Inflammatory macrophage (primary cell): ENCODE results near the gene HES1.

Source experiments
- DNase-seq, 2 donors: peaks; one replicate each; pipeline ENCODE4 v3.0.0-alpha.2; 2020 to 2022

Gene HES1

GRCh38 chr3:194102436-194102835 is 33.5 kb upstream of the HES1 start:
- DNase-seq = no peak

GRCh38 chr3:194103505-194103904 is 32.4 kb upstream of the HES1 start:
- no peak for DNase-seq

GRCh38 chr3:194103983-194104751 is 31.8 kb upstream of the HES1 start:
- DNase-seq = peak; percentile 22 to 38

- DNase-seq = no peak
Observed at GRCh38 chr3:194105292-194105691, 30.7 kb upstream of the HES1 start.

GRCh38 chr3:194107107-194107506 is 28.8 kb upstream of the HES1 start:
- DNase-seq = peak; percentile 48 to 51

- DNase-seq = peak; percentile 20 to 32
Observed at GRCh38 chr3:194109192-194109863, 26.6 kb upstream of the HES1 start.

GRCh38 chr3:194110483-194110882 is 25.5 kb upstream of the HES1 start:
- DNase-seq = no peak

- peak; percentile 27 to 32 for DNase-seq
Observed at GRCh38 chr3:194111336-194111735, 24.6 kb upstream of the HES1 start.

GRCh38 chr3:194112120-194113106 is 23.5 kb upstream of the HES1 start:
- no peak for DNase-seq

GRCh38 chr3:194114123-194114522 is 21.8 kb upstream of the HES1 start:
- DNase-seq = no peak

- no peak for DNase-seq
Observed at GRCh38 chr3:194117104-194117845, 18.7 kb upstream of the HES1 start.

- no peak for DNase-seq
Observed at GRCh38 chr3:194118920-194119319, 17.0 kb upstream of the HES1 start.

- DNase-seq = no peak
Observed at GRCh38 chr3:194119831-194120590, 15.9 kb upstream of the HES1 start.

- peak; percentile 44 to 78 for DNase-seq
Observed at GRCh38 chr3:194120789-194121770, 14.9 kb upstream of the HES1 start.

GRCh38 chr3:194121891-194122631 is 13.9 kb upstream of the HES1 start:
- no peak for DNase-seq

GRCh38 chr3:194123726-194124125 is 12.2 kb upstream of the HES1 start:
- DNase-seq = no peak

GRCh38 chr3:194124193-194124592 is 11.8 kb upstream of the HES1 start:
- DNase-seq = no peak

GRCh38 chr3:194125442-194125841 is 10.5 kb upstream of the HES1 start:
- DNase-seq = no peak

GRCh38 chr3:194126790-194127189 is 9.2 kb upstream of the HES1 start:
- DNase-seq = no peak
